GM18499 (cell line): ENCODE measurements around the gene MAJIN.
"Not testable (repeated sequence)": the region's sequence is repeated elsewhere in the genome, so short reads cannot be mapped to it uniquely, and the experiment has no call there.

ENCODE experiments used
- ATAC-seq: cut with Tn5 transposase; IDR thresholded peaks from one replicate; pipeline ENCODE4 v1.9.1; 2021; ENCODE audit warnings: moderate number of reproducible peaks; ENCODE audit not compliant: insufficient read depth, unreplicated experiment

Gene MAJIN

DNA sequence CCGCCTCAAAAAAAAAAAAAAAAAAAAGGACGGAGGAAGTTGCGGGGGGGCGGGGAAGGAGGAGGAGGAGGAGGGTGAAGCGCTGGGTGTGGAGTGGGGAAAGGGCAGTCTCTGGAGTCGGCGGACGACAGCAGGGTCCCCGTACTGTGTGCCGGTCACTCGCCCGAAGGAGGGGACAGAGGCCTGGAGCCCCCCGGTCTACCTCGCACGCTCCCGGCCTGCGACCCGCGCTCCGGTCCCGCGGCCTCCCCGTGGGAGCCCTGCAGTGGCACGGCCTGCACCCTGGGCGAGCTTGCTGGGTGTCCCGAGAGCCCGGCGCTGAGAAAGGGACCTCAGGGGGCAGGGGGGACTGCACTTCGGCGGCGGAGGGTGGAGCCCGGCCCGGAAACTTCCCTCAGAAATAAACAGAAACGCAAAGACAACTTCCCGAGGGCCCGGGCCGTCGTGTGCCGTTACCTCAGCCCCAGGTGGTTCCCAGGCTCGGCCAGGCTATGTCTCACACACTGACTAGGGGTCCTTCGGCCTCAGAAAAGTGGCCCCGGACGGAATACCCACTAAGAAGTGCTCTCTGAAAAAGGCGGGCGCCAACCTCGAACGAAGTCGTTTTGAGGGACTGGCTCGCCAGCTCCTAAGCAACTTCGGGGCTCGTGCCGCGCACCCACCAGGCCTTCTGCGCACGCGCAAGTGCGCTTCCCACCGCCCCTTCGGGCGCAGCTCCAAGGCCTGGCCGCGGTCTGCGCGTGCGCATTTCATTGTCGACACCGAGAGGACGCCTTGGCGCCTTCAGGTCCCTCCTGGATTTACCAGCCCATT is at the start of gene MAJIN:
Gene MAJIN (minus strand): TSS at position 688 of the 813 bp plus-strand sequence. CDS start 12,703 bp downstream, outside the sequence.
- ATAC-seq = no peak

GRCh38 chr11:65021509-65021908 is 49.6 kb upstream of the MAJIN start:
- no peak for ATAC-seq

- ATAC-seq = no peak
Measured at GRCh38 chr11:65021003-65021402, 49.1 kb upstream of the MAJIN start.

DNA sequence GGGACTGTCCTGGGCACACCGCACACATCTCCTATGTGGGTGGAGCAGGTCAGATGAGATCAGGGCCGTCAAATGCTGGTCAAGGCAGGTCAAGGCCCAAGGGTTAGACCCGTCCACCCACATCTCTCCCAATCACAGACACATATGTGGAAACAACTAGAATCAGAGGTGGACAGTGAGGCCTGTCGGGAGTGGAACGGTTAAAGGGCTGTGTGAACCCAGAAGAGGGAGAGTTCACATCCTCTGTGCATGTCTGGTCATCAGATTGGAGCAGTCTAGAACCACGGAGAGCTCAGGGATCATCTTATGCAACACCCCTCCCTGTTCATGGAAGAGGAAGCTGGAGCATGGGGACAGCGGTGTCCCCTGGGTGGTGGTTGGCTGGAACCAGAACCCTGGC is 47.9 kb upstream of the MAJIN start:
- ATAC-seq = no peak

- no peak for ATAC-seq
Measured at GRCh38 chr11:65017937-65018336, 46.0 kb upstream of the MAJIN start.

GRCh38 chr11:65016705-65017104 is 44.8 kb upstream of the MAJIN start:
- ATAC-seq = no peak

DNA sequence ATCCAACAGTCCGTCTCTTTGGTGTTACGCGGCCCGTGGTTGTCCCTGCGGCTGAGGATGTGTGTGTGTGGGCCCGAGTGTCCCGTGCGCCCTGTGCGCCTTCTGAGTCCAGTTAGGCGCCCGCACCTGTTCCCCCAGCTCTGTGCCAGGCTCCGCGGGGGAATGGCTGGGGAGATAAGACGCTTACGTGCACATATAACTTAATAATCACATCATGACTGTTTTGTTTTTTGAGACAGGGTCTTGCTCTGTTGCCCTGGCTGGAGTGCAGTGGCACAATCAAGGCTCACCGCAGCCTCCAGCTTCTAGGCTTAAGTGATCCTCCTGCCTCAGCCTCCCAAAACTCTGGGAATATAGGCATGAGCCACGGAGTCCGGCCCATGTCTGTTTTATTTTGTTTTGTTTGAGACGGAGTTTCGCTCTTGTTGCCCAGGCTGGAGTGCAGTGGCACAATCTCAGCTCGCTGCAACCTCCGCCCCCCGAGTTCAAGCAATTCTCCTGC is 42.9 kb upstream of the MAJIN start:
- ATAC-seq = no peak

- peak; percentile 39 for ATAC-seq
Measured at GRCh38 chr11:65013888-65014725, 42.2 kb upstream of the MAJIN start, which contains the start of gene ARL2. Gene ARL2, plus strand, starts transcription at chr11:65014160. Its CDS starts 48 bp downstream, at chr11:65014208.

DNA sequence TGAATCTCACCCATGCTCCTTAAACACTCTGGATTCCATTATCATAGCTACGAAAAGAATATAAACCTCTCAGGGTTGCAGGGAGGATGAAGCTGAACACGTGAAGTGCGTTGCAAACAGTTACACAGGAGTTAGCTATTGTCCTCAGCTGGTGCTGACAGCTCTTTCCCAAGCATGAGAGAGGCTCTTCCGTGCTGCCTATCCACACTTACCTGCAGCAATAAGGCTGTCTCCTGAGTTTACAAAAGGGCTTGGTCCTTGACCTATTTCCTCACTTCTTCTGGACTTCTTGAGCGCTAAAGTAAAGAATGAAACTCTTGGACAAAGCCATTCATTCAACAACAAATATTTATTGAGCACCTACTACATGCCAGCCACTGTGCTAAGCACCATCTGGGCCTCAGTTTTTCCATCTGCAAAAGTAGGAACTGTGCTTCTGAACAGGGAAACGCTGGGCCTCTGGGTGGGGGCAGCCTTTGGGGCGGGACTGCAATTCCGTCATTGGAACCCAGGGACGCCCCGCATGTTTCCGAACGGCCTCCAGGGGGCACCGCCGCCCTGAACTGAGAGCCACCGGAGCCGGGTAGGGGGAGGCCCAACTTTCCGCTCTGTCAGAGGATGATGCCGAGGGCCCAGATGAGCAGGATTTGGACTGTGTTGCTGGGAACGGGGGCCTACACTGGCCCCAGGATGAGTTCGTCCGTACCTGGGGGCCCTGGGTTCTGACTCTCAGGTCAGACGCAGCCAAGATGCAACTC is 41.4 kb upstream of the MAJIN start:
- ATAC-seq = peak; percentile 28

DNA sequence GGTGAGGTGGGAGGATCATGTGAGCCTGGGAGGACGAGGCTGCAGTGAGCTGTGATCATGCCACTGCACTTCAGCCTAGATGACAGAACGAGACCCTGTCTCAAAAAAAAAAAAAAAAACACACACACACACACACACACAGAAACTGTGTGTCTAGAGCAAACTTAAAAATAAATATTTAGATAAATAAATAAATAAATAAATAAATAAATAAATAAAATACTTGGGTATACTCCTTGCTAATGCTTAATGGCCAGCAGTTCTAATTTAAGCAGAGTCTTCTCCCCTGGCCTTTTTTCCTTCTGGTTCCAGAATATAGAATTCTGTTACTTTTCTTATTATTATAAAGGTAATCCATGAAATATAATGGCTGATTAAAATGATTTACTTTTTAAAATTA is 37.0 kb upstream of the MAJIN start:
- no peak for ATAC-seq

- ATAC-seq = no peak
Measured at GRCh38 chr11:65008016-65008415, 36.1 kb upstream of the MAJIN start.

DNA sequence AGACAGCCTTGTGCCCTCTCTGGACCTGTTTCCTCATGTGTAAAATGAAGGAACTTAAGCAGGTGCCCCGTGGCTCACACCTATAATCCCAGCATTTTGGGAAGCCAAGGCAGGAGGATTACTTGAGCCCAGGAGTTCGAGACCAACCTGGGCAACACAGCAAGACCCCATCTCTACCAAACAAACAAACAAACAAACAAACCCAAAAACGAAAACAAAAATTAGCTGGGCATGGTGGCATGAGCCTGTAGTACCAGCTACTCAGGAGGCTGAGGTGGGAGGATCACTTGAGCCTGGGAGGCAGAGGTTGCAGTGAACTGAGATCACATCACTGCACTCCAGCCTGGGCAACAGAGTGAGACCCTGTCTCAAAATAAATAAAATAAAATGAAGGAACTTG is 32.1 kb upstream of the MAJIN start:
- ATAC-seq = not testable (repeated sequence)

DNA sequence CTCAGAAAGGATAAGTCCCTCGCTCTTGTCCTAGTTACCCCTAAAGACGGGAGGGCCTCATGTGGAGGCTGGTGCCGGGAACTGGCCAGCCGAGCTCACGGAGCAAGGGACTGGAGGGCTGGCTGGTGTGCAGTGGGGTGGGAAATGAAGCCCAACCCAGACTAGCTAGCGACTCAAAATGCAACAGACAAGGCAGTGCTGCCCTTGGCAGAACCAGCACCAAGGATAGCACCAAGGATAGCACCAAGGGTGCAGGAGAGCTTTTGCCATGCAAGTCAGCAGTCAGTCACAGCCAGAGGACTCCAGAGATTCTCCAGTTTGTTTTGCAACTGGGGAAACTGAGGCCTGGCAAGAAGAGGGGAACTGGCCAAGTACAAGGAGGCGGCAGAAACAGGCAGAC is 31.4 kb upstream of the MAJIN start:
- no peak for ATAC-seq

GRCh38 chr11:65002706-65003105 is 30.8 kb upstream of the MAJIN start:
- ATAC-seq = no peak

- no peak for ATAC-seq
Measured at GRCh38 chr11:64999478-64999877, 27.6 kb upstream of the MAJIN start.

GRCh38 chr11:64998690-64999431 is 27.0 kb upstream of the MAJIN start:
- no peak for ATAC-seq

- ATAC-seq = no peak
Measured at GRCh38 chr11:64998141-64998540, 26.2 kb upstream of the MAJIN start.

DNA sequence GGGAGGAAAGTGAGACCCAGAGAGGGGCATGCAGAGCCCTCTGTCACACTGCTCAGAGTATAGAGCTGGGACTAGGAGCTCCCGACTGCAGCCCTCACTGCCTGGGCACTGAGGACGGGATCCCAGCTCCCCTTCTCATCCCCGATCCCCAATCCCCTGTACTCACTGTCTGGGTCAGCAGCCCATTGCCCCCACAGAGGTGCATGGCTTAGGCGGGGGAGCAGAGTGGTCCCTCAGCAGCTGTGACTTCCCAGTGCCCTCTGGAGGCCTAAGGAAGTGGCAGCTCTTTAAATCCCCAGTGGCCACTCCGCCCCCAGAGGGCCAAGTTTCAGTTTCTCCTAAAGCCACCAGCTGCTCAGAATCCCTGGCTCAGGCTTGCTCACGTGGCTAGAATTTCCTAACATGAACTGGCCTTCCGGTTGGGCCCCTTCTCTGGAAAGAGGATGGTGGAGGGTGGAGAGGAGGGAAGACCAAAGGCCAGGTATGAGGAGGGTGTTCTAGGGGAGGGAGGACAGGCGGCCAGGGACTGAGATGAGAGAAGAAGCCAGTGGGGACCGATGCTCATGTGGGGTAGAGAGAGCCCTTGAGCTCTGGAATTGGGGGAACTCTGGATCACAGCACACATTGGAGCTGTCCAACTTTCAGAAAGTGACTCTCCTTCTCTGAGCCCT is 24.9 kb upstream of the MAJIN start, which contains the start of gene BATF2:
Gene BATF2 (minus strand): TSS at position 262 of the 671 bp plus-strand sequence. CDS start 57 bp downstream, at position 205.
- no peak for ATAC-seq

- ATAC-seq = no peak
Measured at GRCh38 chr11:64996327-64996709, 24.4 kb upstream of the MAJIN start.
